K562 (cell line): ENCODE measurements around the gene ELOB. TPM values are rescaled to one million over a fixed set of nuclear protein-coding genes. Genes with fewer than 3 reads are reported as not detected.
A peak's percentile ranks its signal among the peaks of the same experiment; 100 is the strongest.

Experiments used
- ATAC-seq: fragments of 200-7000 bp; cut with Tn5 transposase; 3 replicates; pipeline ENCODE4 v1.9.1; 2020; ENCODE audit warnings: moderate library complexity
- BruUV-seq: library from RNA; stranded (reverse); fragments of 400-500 nt; replicated peaks from 2 replicates; lab custom pipeline; 2021; lab: Mats Ljungman, UMichigan
- CTCF ChIA-PET: fragments of 300-600 bp; formaldehyde crosslinking; extraction: SDS; loops from one replicate; lab custom pipeline; 2021; ENCODE audit warnings: low intra/inter-chr PET ratio; lab: Yijun Ruan, JAX
- POLR2A ChIA-PET: fragments of 300-600, 350-650 bp; sonication (Branson Sonifier 250); formaldehyde crosslinking; extraction: SDS; loops from one replicate; lab custom pipeline; 2021; ENCODE audit warnings: antibody characterized with exemption, inconsistent platforms; lab: Yijun Ruan, JAX
- DNase-seq, 4 experiments: peaks; one replicate each; pipeline versions ENCODE4 v3.0.0 to v3.0.0-alpha.2; 2011 to 2018; ENCODE audit warnings: low spot score in 3 of 4, mixed read lengths in 3 of 4; ENCODE audit errors: extremely low read depth in 1 of 4
- FAIRE-seq: peaks from 2 replicates; lab custom pipeline; 2011; peaks lifted over from hg19 to GRCh38; lab: Jason Lieb, UNC
- H2AFZ ChIP-seq: 2 replicates; pipeline ENCODE4 v1.6.0; 2011; ENCODE audit warnings: low read depth, low read length, control low read depth, inconsistent platforms
- H3K27ac ChIP-seq: fragments of 200-600 bp; 3 replicates; pipeline ENCODE4 v1.8.0; 2011; ENCODE audit warnings: low read depth, mild to moderate bottlenecking, control low read depth, inconsistent platforms, low read length, moderate library complexity, mixed read lengths; ENCODE audit errors: extremely low read depth
- H3K27me3 ChIP-seq, 2 experiments: fragments of 300-600 bp in 1 of 2; 2 replicates in 1 of 2; 3 replicates in 1 of 2; pipeline versions ENCODE4 v1.6.0 to v1.8.0; 2011; ENCODE audit warnings: inconsistent platforms in 2 of 2, low read length in 2 of 2, mild to moderate bottlenecking in 1 of 2, mixed read lengths in 1 of 2, moderate library complexity in 1 of 2; ENCODE audit not compliant: control insufficient read depth in 2 of 2, insufficient read depth in 2 of 2
- H3K36me3 ChIP-seq: fragments of 300-600 bp; 3 replicates; pipeline ENCODE4 v1.8.0; 2011; ENCODE audit warnings: mild to moderate bottlenecking, low read length, inconsistent platforms; ENCODE audit not compliant: control insufficient read depth, insufficient read depth
- H3K4me1 ChIP-seq, 2 experiments: fragments of 200-600 bp in 1 of 2; replicated peaks in 1 of 2; 2 replicates in 1 of 2; 3 replicates in 1 of 2; pipeline versions ENCODE4 v1.5.1 to v1.8.0; 2011; ENCODE audit warnings: inconsistent platforms in 2 of 2, low read length in 2 of 2, mild to moderate bottlenecking in 1 of 2, mixed read lengths in 1 of 2, moderate library complexity in 1 of 2; ENCODE audit not compliant: control insufficient read depth in 2 of 2, insufficient read depth in 2 of 2
- H3K4me2 ChIP-seq: 2 replicates; pipeline ENCODE4 v1.6.1; 2011; ENCODE audit warnings: low read length, control low read depth, inconsistent platforms, mixed read lengths; ENCODE audit not compliant: insufficient read depth
- H3K4me3 ChIP-seq: fragments of 200-600 bp; sonication (generic), shearing (Covaris generic); 2 replicates; pipeline ENCODE4 v1.5.1; 2016; ENCODE audit warnings: control low read depth, inconsistent platforms
- H3K79me2 ChIP-seq: fragments of 200-600 bp; 3 replicates; pipeline ENCODE4 v1.8.0; 2011; ENCODE audit warnings: low read length, inconsistent platforms; ENCODE audit not compliant: control insufficient read depth, insufficient read depth
- H3K9ac ChIP-seq, 2 experiments: 2 replicates each; pipeline versions ENCODE4 v1.6.0 to v1.6.1; 2011; ENCODE audit warnings: low read depth in 2 of 2, low read length in 2 of 2, control low read depth in 1 of 2, inconsistent platforms in 1 of 2, mild to moderate bottlenecking in 1 of 2, mixed read lengths in 1 of 2; ENCODE audit not compliant: insufficient read depth in 1 of 2
- H3K9me1 ChIP-seq: one replicate; pipeline ENCODE4 v1.6.0; 2011; ENCODE audit warnings: inconsistent platforms, mild to moderate bottlenecking, low read length, moderate library complexity; ENCODE audit not compliant: control insufficient read depth, insufficient read depth
- H3K9me3 ChIP-seq: replicated peaks from 2 replicates; pipeline ENCODE4 v1.5.1; 2011; ENCODE audit warnings: low read depth, low read length, inconsistent platforms; ENCODE audit not compliant: control insufficient read depth, insufficient read depth
- H4K20me1 ChIP-seq: replicated peaks from 2 replicates; pipeline ENCODE4 v1.6.1; 2011; ENCODE audit warnings: low read length, inconsistent platforms, mixed read lengths; ENCODE audit not compliant: control insufficient read depth, insufficient read depth
- ELF4 ChIP-seq: fragments of 450-650 bp; formaldehyde crosslinking; IDR thresholded peaks from 2 replicates; pipeline ENCODE4 v1.4.0; 2022; ENCODE audit warnings: missing genetic modification characterization
- EP300 ChIP-seq: IDR thresholded peaks from 2 replicates; pipeline ENCODE4 v1.6.1; 2012; ENCODE audit warnings: low read length, improper control_type of control experiment
- NELFE ChIP-seq: IDR thresholded peaks from 2 replicates; pipeline ENCODE4 v1.6.1; 2011; ENCODE audit warnings: mild to moderate bottlenecking; ENCODE audit not compliant: insufficient read depth, insufficient read length
- POLR2A ChIP-seq: fragments of 450-650 bp; conservative IDR thresholded peaks from 2 replicates; pipeline ENCODE4 v1.6.1; 2016
- SUPT5H ChIP-seq: fragments of 450-650 bp; IDR thresholded peaks from 2 replicates; pipeline ENCODE4 v1.6.1; 2016
- ZNF212 ChIP-seq: fragments of 450-650 bp; formaldehyde crosslinking; IDR thresholded peaks from 2 replicates; pipeline ENCODE4 v1.4.0; 2020; ENCODE audit warnings: mild to moderate bottlenecking
- WGBS: fragments of 100-300 bp; shearing (Covaris generic); methylation state at CpG from one replicate; pipeline ENCODE4 v1.1.6; 2016; ENCODE audit warnings: low coverage, mixed read lengths; ENCODE audit not compliant: insufficient coverage; ENCODE audit errors: missing lambda C conversion rate; 5-methylcytosine and 5-hydroxymethylcytosine counted together
- in situ Hi-C: fragments of 300-500 bp; cut with MboI; formaldehyde crosslinking; loops from 4 replicates; pipeline ENCODE4 v1.15.0; 2018; ENCODE audit warnings: inconsistent platforms, mixed read lengths
- intact Hi-C: fragments of 100-400 bp; cut with micrococcal nuclease; formaldehyde crosslinking; loops from 2 replicates; pipeline ENCODE4 v1.14.2; 2022
- polyA plus RNA-seq, 8 experiments: library from polyadenylated mRNA; depleted of rRNA in 4 of 8; stranded (reverse) in 5 of 8; unstranded in 3 of 8; fragments of >200 nt; fragmentation: Nextera tagmentation in 2 of 8; fragmentation: Illumina TruSeq in 1 of 8; extraction: Ambion mirVana in 2 of 8; extraction: Trizol in 1 of 8; gene quantifications; 2 replicates each; pipeline versions ENCODE4 v1.2.1 to v1.2.3, GENCODE V29; 2011 to 2014; ENCODE audit warnings: inconsistent platforms in 1 of 8, missing spikeins in 1 of 8
- total RNA-seq, 7 experiments: library from RNA; depleted of rRNA in 6 of 7; stranded (reverse); fragments of >200 nt in 6 of 7; fragmentation: Illumina TruSeq in 2 of 7; extraction: Trizol in 2 of 7; gene quantifications; 2 replicates each; pipeline versions ENCODE4 v1.2.1 to v1.2.3, GENCODE V29; 2011 to 2021; ENCODE audit warnings: low replicate concordance in 1 of 7
- TF ChIP-seq, protein P1 (sequence below): sonication (generic); formaldehyde crosslinking; IDR thresholded peaks from 2 replicates; pipeline ENCODE4 v1.8.1; 2022; ENCODE audit warnings: missing genetic modification reagents
- TF ChIP-seq, protein P2 (sequence below): sonication (generic); IDR thresholded peaks from 2 replicates; pipeline ENCODE4 v1.6.1; 2016
- TF ChIP-seq, protein P3 (sequence below): sonication (generic); formaldehyde crosslinking; IDR thresholded peaks from 2 replicates; pipeline ENCODE4 v1.8.1; 2023; ENCODE audit warnings: mild to moderate bottlenecking, missing genetic modification reagents, moderate library complexity

ELOB gene
- total and polyA plus RNA-seq, 9 of the 15 experiments (the other 6 are each of a cell fraction or from before 2014, with no cell fraction given) = 63.2 to 791 (median 237) TPM

DNA sequence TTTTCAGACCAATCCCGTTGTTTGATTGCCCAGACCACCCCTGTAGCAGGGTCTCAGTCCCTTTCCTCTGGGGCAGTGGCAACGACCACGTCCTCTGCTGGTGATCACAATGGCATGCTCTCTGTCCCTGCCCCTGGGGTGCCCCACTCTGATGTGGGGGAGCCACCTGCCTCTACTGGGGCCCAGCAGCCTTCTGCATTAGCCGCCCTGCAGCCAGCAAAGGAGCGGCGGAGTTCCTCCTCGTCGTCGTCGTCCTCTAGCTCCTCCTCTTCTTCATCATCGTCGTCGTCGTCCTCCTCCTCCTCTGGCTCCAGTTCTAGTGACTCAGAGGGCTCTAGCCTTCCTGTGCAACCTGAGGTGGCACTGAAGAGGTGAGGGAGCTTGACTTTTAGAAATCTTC lies 9.2 kb downstream of the ELOB start:
- H3K9ac ChIP-seq = peak overlapping the region in 1 of 2 experiments; percentile 28; a peak in 1 of 4 replicates
- H3K4me2 ChIP-seq = no peak overlapping the region
- H4K20me1 ChIP-seq = peaks cover 24% of the 10 kb centered on the region
- FAIRE-seq (no peak), DNase-seq (peak in 1 of 4 experiments; percentile 29), ATAC-seq (no peak)
- peaks cover 99% of the 10 kb centered on the region for H3K36me3 ChIP-seq
- CTCF ChIA-PET = no interaction called here
- H3K4me1 ChIP-seq = peaks cover 15 to 60% of the 10 kb centered on the region in 2 experiments; a peak in 4 of 5 replicates
- H3K27me3 ChIP-seq = no peaks in the 10 kb centered on the region
- in situ Hi-C loops = no loop called here
- H3K27ac ChIP-seq = 0 out of 3 replicates have a peak overlapping the region, but pooled peaks have one; percentile 31
- TF ChIP-seq ZNF212 (CRISPR knock-in tag) (no peak), POLR2A (peak; percentile 22; the same call in 1 of the 2 replicates), SUPT5H (0 out of 2 replicates have a peak, but pooled peaks have one; percentile 34), ELF4 (CRISPR knock-in tag) (no peak), NELFE (no peak), EP300 (no peak)
- TF ChIP-seq, protein P1, sequence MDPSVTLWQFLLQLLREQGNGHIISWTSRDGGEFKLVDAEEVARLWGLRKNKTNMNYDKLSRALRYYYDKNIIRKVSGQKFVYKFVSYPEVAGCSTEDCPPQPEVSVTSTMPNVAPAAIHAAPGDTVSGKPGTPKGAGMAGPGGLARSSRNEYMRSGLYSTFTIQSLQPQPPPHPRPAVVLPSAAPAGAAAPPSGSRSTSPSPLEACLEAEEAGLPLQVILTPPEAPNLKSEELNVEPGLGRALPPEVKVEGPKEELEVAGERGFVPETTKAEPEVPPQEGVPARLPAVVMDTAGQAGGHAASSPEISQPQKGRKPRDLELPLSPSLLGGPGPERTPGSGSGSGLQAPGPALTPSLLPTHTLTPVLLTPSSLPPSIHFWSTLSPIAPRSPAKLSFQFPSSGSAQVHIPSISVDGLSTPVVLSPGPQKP = no peak
- TF ChIP-seq, protein P2, sequence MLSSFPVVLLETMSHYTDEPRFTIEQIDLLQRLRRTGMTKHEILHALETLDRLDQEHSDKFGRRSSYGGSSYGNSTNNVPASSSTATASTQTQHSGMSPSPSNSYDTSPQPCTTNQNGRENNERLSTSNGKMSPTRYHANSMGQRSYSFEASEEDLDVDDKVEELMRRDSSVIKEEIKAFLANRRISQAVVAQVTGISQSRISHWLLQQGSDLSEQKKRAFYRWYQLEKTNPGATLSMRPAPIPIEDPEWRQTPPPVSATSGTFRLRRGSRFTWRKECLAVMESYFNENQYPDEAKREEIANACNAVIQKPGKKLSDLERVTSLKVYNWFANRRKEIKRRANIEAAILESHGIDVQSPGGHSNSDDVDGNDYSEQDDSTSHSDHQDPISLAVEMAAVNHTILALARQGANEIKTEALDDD = no peak
- TF ChIP-seq, protein P3, sequence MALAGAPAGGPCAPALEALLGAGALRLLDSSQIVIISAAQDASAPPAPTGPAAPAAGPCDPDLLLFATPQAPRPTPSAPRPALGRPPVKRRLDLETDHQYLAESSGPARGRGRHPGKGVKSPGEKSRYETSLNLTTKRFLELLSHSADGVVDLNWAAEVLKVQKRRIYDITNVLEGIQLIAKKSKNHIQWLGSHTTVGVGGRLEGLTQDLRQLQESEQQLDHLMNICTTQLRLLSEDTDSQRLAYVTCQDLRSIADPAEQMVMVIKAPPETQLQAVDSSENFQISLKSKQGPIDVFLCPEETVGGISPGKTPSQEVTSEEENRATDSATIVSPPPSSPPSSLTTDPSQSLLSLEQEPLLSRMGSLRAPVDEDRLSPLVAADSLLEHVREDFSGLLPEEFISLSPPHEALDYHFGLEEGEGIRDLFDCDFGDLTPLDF (CRISPR knock-in tag) = no peak
- TF ChIP-seq, all 486 proteins: peak for 2
- Histone ChIP-seq H3K9me3 (peaks cover 6% of the 10 kb centered on the region), H3K9me1 (no peaks in the 10 kb centered on the region), H3K79me2 (peaks cover 56% of the 10 kb centered on the region), H2AFZ (no peak overlapping the region), H3K4me3 (no peak overlapping the region)
- WGBS = 49% methylated on average over 14 of the region's 14 CpGs
- BruUV-seq = no TSS peak
- intact Hi-C loops = no loop called here
- POLR2A ChIA-PET = interaction anchor here (2.1 to 9.0 kb wide), 5 partner anchors 9 to 29 kb away, joined by 10 to 96 read pairs (median 15); partner anchors contain the start of genes ELOB and SRRM2
